CD14-positive monocyte (primary cell): ENCODE measurements around the gene IRX4. TPM values are rescaled to one million over a fixed set of nuclear protein-coding genes. Genes with fewer than 3 reads are reported as not detected.

Source experiments
- DNase-seq, 3 donors: peaks; one replicate each; pipeline ENCODE4 v3.0.0-alpha.2; 2011 to 2022
- H2AFZ ChIP-seq: 2 replicates; pipeline ENCODE4 v1.6.0; 2012; ENCODE audit warnings: mild to moderate bottlenecking, low read depth, low read length, inconsistent platforms; ENCODE audit not compliant: insufficient read depth, poor library complexity, severe bottlenecking
- H3K27ac ChIP-seq, 2 donors: 1 replicate in 1 of 2; 2 replicates in 1 of 2; pipeline ENCODE4 v1.5.1; 2012 to 2013; ENCODE audit warnings: low read length in 2 of 2, control low read depth in 1 of 2, inconsistent platforms in 1 of 2, low read depth in 1 of 2, mild to moderate bottlenecking in 1 of 2
- H3K27me3 ChIP-seq, 2 donors: one replicate each; pipeline versions ENCODE4 v1.6.0 to v1.6.1; 2011 to 2013; ENCODE audit warnings: low read length in 2 of 2; ENCODE audit not compliant: control insufficient read depth in 2 of 2, insufficient read depth in 2 of 2
- H3K36me3 ChIP-seq, 2 donors: replicated peaks in 1 of 2; 1 replicate in 1 of 2; 2 replicates in 1 of 2; pipeline versions ENCODE4 v1.5.1 to v1.6.1; 2012 to 2013; ENCODE audit warnings: low read length in 2 of 2, control low read depth in 1 of 2, inconsistent platforms in 1 of 2, mild to moderate bottlenecking in 1 of 2; ENCODE audit not compliant: insufficient read depth in 2 of 2, control insufficient read depth in 1 of 2
- H3K4me1 ChIP-seq, 2 donors: 1 replicate in 1 of 2; 2 replicates in 1 of 2; pipeline versions ENCODE4 v1.5.1 to v1.6.1; 2012 to 2013; ENCODE audit warnings: low read length in 2 of 2, control low read depth in 1 of 2, inconsistent platforms in 1 of 2, mild to moderate bottlenecking in 1 of 2, moderate library complexity in 1 of 2; ENCODE audit not compliant: insufficient read depth in 2 of 2, control insufficient read depth in 1 of 2
- H3K4me2 ChIP-seq: replicated peaks from 2 replicates; pipeline ENCODE3; 2012; ENCODE audit warnings: low read length, moderate library complexity, mild to moderate bottlenecking; ENCODE audit not compliant: poor library complexity, severe bottlenecking; ENCODE audit errors: extremely low read depth
- H3K4me3 ChIP-seq, 3 experiments: fragments of 200-600 bp in 1 of 3; sonication (generic) in 1 of 3; replicated peaks in 1 of 3; 1 replicate in 2 of 3; 2 replicates in 1 of 3; pipeline ENCODE4 v1.5.1; 2011 to 2013; ENCODE audit warnings: low read length in 3 of 3, mild to moderate bottlenecking in 3 of 3, control low read depth in 2 of 3, low read depth in 2 of 3, inconsistent platforms in 1 of 3, moderate library complexity in 1 of 3
- H3K79me2 ChIP-seq: 2 replicates; pipeline ENCODE4 v1.6.0; 2012; ENCODE audit warnings: mild to moderate bottlenecking, control low read depth, inconsistent platforms, low read length, moderate library complexity; ENCODE audit not compliant: insufficient read depth
- H3K9ac ChIP-seq: 2 replicates; pipeline ENCODE4 v1.6.0; 2017; ENCODE audit warnings: low read length, mild to moderate bottlenecking; ENCODE audit not compliant: insufficient read depth, poor library complexity, severe bottlenecking
- H3K9me3 ChIP-seq, 2 donors: replicated peaks in 1 of 2; 1 replicate in 1 of 2; 2 replicates in 1 of 2; pipeline versions ENCODE4 v1.5.1 to v1.6.1; 2012 to 2013; ENCODE audit warnings: low read length in 2 of 2, control low read depth in 1 of 2; ENCODE audit not compliant: control insufficient read depth in 1 of 2, insufficient read depth in 1 of 2
- H4K20me1 ChIP-seq: 2 replicates; pipeline ENCODE4 v1.6.0; 2012; ENCODE audit warnings: mild to moderate bottlenecking, low read length, control low read depth, moderate library complexity; ENCODE audit not compliant: insufficient read depth
- H3K27ac Mint-ChIP-seq, 7 donors: one replicate each; pipeline ENCODE4 v1.8.0; 2020; ENCODE audit warnings: mild to moderate bottlenecking in 7 of 7, mixed read lengths in 7 of 7, moderate library complexity in 6 of 7, inconsistent platforms in 2 of 7
- H3K27me3 Mint-ChIP-seq, 3 donors: one replicate each; pipeline ENCODE4 v1.8.0; 2021 to 2022; ENCODE audit warnings: low read depth in 3 of 3, mild to moderate bottlenecking in 3 of 3, mixed read lengths in 3 of 3, moderate library complexity in 3 of 3, inconsistent platforms in 1 of 3
- H3K36me3 Mint-ChIP-seq, 2 donors: one replicate each; pipeline ENCODE4 v1.8.0; 2020; ENCODE audit warnings: mixed read lengths in 2 of 2, inconsistent platforms in 1 of 2, mild to moderate bottlenecking in 1 of 2
- H3K4me1 Mint-ChIP-seq: one replicate; pipeline ENCODE4 v1.8.0; 2020; ENCODE audit warnings: mild to moderate bottlenecking, mixed read lengths
- H3K4me3 Mint-ChIP-seq, 2 donors: one replicate each; pipeline ENCODE4 v1.8.0; 2020; ENCODE audit warnings: mild to moderate bottlenecking in 2 of 2, mixed read lengths in 2 of 2, moderate library complexity in 1 of 2
- H3K9me3 Mint-ChIP-seq, 7 donors: one replicate each; pipeline ENCODE4 v1.8.0; 2020 to 2022; ENCODE audit warnings: mixed read lengths in 7 of 7, mild to moderate bottlenecking in 6 of 7, moderate library complexity in 6 of 7, inconsistent platforms in 2 of 7
- CTCF ChIP-seq: fragments of 200-600 bp; IDR thresholded peaks from one replicate; pipeline ENCODE4 v1.8.0; 2022; ENCODE audit warnings: antibody characterized with exemption, mild to moderate bottlenecking
- WGBS: methylation state at CpG from one replicate; pipeline ENCODE4 v1.1.5; 2013; ENCODE audit warnings: missing lambda C conversion rate; ENCODE audit not compliant: insufficient coverage; 5-methylcytosine and 5-hydroxymethylcytosine counted together
- intact Hi-C, 2 donors: fragments of 100-400 bp; cut with micrococcal nuclease; formaldehyde crosslinking; loops; one replicate each; pipeline versions ENCODE4 v1.15.0 to v1.15.1; 2023
- polyA plus RNA-seq, 3 donors: library from polyadenylated mRNA; depleted of rRNA in 1 of 3; unstranded in 2 of 3; stranded (reverse) in 1 of 3; fragments of 300-500 nt in 2 of 3; fragments of >200 nt in 1 of 3; fragmentation: Illumina TruSeq in 2 of 3; gene quantifications; 1 replicate in 2 of 3; 2 replicates in 1 of 3; pipeline ENCODE4 v1.2.3, GENCODE V29; 2012 to 2021

The IRX4 gene
- polyA plus RNA-seq, 3 donors = not detected

GRCh38 chr5:1892685-1893445, 10.1 kb upstream of the IRX4 start:
- Histone ChIP-seq H3K27ac (no peak overlapping the region), H3K9me3 (no peaks in the 10 kb centered on the region), H3K4me3 (no peak overlapping the region), H3K4me1 (no peaks in the 10 kb centered on the region), H2AFZ (no peak overlapping the region), H3K9ac (no peak overlapping the region), H3K36me3 (no peaks in the 10 kb centered on the region), H3K4me2 (no peak overlapping the region), H3K27me3 (peaks cover 0 to 11% of the 10 kb centered on the region in 2 donors), H3K79me2 (no peaks in the 10 kb centered on the region), H4K20me1 (no peaks in the 10 kb centered on the region)
- 85% methylated on average over 15 of the region's 22 CpGs for WGBS
- Mint-ChIP-seq H3K4me3 (no peak overlapping the region), H3K36me3 (no peaks in the 10 kb centered on the region), H3K27me3 (peaks cover 11 to 35% (median 21%) of the 10 kb centered on the region in 3 donors), H3K4me1 (no peaks in the 10 kb centered on the region), H3K27ac (no peak overlapping the region), H3K9me3 (peaks cover 0 to 7% (median 0%) of the 10 kb centered on the region in 7 donors)
- no peak for TF ChIP-seq CTCF
- intact Hi-C loops = no loop called here
- DNase-seq = no peak

GRCh38 chr5:1892211-1892610, 9.5 kb upstream of the IRX4 start:
- Mint-ChIP-seq H3K36me3 (no peaks in the 10 kb centered on the region), H3K9me3 (peaks cover 0 to 7% (median 0%) of the 10 kb centered on the region in 7 donors), H3K4me3 (no peak overlapping the region), H3K4me1 (no peaks in the 10 kb centered on the region), H3K27ac (no peak overlapping the region), H3K27me3 (peaks cover 16 to 41% (median 27%) of the 10 kb centered on the region in 3 donors)
- Histone ChIP-seq H3K4me1 (no peaks in the 10 kb centered on the region), H3K4me2 (no peak overlapping the region), H3K27me3 (peaks cover 0 to 18% of the 10 kb centered on the region in 2 donors), H3K27ac (no peak overlapping the region), H3K9me3 (no peaks in the 10 kb centered on the region), H3K9ac (no peak overlapping the region), H3K79me2 (no peaks in the 10 kb centered on the region), H2AFZ (no peak overlapping the region), H3K4me3 (no peak overlapping the region), H3K36me3 (no peaks in the 10 kb centered on the region), H4K20me1 (no peaks in the 10 kb centered on the region)
- DNase-seq = no peak
- TF ChIP-seq CTCF = no peak
- 68% methylated on average over 8 of the region's 9 CpGs for WGBS
- intact Hi-C loops = no loop called here
